HG03139 (cell line): ENCODE results near the gene LGR5.

Experiments used
- ATAC-seq: cut with Tn5 transposase; IDR thresholded peaks from one replicate; pipeline ENCODE4 v1.9.1; 2021; ENCODE audit not compliant: unreplicated experiment

The LGR5 gene

DNA sequence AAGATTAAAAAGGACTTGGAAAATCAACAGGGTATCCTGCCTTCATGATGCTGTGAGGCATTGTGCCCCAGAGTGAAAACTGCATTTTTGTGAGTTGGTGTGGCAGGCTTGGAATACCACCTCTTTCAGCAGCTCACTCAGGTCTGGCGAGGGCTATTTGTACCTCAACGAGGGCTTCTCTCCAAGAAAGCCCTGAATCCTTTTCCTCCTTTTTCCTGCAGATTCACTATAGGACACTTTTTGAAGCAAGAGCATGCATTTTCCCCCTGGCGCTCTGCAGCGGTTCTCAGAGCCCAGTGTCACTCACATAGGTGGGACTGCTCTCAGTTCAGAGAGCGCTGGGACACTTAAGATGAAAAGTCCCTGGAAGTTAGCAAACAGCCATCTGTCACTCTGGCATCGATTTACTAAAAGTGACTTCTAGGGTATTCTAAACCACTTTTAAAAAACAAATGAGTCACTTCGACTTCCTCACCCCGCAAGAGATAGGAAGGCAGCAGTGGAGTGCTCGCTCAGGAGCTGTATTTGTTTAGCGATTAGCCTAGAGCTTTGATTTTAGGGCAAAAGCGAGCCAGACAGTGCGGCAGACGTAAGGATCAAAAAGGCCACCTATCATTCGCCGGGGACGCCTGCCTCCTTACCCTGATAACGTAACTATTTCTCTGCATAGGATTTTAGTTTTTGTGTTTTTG is 782 bp upstream of the LGR5 start:
- no peak for ATAC-seq

DNA sequence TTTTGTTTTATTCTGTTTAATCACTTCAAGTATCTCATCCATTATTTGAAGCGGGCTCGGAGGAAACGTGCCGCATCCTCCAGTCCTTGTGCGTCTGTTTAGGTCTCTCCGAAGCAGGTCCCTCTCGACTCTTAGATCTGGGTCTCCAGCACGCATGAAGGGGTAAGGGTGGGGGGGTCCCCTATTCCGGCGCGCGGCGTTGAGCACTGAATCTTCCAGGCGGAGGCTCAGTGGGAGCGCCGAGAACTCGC is 311 bp upstream of the LGR5 start:
- no peak for ATAC-seq

DNA sequence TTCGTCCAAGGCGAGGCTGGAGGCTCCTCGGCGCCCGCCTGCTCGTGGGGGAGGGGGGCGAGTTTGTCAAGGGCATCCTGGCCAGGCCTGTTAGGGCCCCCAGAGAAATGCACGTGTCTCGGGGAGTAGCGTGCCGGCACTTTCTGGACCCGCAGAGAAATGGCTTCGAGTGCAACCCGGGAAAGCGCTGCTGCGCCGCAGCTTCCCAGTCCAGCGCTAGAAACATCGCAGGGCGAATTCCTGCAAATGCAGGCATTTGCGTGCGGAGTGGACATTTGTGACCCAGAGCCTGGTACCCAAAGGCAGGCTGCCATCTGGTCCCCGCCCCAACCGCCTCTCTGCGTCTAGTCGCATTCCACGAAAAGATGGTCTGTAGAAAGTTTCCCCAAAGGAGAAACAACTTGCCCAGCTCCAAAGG is 756 bp downstream of the LGR5 start:
- no peak for ATAC-seq

DNA sequence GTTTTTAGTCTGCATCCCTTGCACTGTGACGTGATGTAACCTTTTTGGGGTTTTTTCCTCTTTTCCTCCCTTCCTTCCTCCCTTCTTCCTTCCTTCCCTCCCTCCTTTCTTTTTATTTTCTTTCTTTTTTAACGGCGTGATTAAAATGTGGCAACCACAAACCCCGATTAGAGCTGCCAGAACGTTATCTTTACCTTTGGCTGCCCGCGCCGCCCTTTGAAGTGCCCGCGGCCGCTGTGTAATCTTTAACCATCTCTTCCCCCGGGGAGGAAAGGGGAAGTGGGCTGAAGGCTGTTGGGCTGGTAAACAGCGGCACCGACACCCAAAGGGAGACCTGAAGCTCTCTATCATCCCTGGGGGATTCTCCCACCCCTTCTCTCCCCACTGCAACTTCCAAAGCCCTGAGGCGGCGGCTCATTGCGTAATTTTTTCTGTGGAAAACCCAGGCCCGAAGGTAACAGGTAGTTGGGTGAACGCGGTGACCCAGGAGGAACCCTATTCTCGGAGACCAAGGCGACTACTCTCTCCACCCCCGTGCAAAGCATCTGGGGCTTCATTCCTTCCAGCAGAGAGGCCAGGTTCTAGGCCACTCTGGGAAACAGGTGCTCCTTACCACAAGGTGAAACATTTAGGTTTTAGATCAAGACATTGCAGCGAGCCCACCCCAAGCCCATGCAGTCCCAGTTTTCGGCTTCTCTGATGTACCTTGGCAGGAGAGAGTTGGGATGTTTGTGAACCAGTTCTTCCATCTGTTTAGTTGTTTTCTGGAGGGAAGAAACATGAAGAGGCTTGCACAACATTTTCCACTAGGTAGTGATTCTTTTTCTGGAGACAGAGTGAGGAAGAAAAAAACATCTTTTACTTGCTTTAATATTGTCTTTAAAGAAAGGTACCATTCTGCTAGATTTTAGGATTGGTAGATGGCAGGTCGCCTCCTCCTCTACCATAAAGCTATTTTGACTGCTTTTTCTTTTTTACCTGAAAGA is 1.5 kb downstream of the LGR5 start:
- ATAC-seq = peak; percentile 74

DNA sequence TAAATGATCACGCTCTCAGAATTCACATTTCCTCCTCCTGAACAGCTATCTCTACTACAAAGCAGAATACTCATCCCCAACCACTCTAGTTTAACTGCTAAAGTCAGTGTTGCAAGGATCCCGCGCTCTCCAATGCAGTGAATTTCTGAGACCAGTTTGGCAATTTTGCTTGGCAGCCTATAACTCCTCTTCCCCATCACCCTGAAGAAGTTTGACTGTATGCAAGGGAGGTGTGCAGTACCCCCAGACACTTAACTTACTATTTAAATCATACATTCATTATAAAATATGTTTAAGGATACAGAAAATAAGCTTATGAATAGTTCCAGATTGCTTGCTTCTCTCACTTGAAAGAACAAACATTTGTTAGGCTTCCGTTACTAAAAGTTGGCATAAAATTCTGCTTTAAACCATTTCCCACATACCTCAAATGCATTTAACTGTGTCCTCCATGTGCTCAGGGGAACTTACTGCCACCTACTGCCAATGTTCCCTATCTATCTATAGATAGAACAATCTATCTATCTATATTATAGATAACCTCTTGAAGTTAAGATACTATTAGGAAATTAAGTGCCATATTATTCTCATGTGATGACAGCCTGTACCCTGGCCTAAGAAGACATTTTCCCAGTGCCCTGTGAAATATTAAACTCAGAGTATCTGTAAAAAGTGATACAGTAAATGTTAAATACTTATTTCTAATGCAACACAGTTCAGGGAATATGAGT is 2.4 kb downstream of the LGR5 start:
- no peak for ATAC-seq

DNA sequence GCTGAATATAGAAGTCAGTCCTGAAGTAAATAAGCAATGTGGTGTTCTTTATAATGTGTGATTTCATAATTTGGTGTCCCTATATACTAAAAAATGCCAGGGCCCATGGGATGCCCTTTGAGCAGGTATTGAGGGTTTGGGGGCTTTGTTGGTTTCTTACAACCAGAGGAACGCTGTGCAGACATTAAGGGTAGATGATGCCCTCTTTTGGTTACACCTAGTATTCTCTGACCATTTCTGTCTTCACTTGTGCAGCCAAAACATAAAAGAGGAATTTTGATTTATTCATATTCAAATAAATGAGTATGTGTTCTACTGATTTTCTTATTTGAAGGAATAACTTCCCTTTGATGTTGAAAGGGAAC is 3.0 kb downstream of the LGR5 start:
- ATAC-seq = no peak

DNA sequence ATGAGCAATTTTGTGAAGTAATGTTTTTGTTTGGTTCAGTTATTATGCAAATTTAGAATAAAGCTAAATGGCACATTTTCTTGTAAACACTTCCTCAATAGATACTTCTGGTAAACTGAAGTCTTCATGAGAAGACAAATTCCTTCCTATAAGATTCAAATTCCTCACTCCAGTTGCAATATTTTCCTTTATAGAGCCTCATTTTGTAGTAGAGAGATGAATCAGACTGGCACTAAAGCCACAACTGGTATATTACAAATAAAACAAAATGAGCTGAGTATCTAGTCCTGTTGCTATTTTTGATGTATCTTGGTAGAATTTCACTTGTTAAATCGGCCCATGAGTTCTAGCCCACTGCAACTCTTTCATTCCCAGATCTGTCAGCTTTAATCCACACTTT is 5.5 kb downstream of the LGR5 start:
- no peak for ATAC-seq

DNA sequence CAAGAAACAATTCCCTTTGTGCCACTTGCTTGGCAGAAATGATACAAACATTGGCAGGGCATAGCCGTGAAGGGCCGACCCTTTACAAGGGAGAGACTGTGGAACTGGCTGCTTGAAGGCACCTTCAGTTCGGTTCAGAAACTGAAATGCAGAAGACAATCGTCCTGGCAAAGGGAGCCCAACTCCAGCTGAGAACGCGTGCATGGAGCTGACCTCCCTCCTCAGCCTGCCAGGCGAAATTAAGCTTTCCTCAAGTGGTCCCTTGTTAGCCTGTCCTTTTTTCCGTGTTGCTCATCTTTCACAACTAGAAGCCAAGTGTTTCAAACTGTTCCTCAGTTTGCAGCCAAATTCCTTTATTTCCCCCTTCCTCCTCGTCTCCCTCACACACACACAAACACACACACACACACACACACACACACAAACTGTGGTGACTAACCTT is 8.1 kb downstream of the LGR5 start:
- no peak for ATAC-seq

DNA sequence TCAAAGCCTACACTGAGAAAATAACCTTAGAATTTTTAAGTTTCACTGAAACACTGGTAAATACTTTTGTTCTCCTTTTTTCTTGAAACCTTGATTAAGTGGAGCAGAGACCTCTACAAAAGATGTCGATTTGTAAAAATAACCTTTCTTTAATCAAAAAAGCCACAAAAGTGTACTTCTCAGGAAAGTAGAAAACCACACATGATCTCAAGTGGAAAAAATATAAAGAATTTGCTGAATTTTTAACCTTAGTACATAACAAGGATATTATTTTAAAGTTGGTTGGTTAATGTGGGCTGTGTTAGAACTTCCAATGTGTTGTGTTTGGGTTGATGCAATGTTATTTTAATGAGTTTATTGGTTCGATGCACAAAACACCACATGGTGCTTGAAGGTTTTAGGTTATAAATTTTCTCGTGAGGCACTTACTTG is 8.6 kb downstream of the LGR5 start:
- no peak for ATAC-seq

DNA sequence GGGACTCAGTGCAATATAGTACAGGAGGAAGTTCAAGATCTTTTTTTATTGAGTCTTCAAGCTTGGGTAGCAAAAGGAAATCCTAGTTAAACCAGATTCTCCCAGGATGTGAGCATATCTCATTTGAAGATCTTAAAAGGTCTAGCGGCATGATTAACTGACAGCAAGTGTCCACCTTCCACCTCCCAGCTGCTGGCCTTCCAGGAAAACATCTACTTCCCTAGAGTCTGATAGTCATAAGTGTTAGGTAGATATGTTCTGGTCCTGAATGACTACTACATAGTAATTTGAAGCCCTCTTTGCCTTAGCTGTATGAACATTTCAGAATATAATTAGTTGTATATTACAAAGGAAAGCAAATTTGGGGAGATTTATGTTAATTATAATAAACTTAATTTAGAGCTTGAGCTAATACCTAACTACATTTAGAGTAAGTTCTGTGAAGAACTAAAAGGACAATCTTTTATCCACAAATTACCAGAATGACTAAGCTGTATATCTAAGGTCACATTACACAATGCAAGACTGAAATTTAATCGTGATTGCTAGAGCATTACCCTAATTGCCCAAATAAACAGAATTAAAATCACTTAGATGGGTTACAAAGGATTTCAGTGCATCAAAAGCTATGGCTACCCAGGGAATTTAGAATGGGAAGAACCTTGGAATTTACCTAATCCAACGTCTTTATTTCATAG is 9.9 kb downstream of the LGR5 start:
- no peak for ATAC-seq

DNA sequence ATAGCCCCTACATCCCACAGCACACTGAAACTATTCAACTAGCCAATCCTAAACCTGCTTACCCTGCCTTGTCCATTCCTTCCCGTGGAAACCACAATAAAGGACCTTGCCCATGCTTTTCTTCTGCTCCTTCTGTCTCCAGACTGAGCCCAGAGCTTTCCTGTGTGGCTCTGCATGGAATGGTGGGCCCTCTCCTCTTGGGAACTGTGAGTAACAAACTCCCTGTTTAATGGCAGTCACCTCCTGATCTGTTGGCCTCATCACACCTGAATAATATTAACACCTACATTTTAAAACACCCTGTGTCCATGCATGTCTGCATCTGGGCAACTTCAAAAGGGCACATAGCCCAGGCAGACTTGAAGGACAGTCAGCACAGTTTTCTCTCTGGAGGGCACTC is 12.4 kb downstream of the LGR5 start:
- no peak for ATAC-seq

DNA sequence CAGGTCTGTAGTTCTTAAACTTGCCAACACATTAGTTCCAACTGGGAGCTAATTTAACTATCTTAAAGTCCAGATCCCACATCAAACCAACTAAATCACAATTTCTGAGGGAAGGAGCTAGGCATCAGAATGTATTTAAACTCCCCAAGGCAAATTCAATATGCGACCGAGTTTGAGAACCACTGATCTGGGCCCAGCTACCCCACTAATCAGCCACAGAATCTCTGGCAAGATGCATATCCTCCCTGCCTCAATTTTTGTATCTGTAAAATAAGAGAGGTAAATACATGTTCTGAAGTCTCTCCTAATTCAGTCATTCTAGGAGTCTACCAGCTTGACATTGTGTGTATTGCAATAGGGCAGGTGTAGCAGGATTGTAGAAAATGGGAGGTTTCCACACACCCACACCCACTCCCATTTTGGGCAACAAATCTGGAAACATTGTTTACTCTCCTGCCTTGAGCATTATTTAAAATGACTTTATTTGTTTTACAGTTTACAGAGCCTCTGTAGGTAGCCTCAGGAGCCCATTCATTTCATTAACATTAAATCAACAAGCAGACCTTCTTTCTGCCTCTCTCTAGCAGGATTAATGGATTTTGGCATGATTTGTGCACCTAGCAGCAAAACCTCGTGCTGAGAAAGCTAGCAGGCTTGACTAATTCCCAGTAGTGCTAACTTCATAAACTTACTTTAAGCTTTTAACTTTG is 15.6 kb downstream of the LGR5 start:
- ATAC-seq = no peak

DNA sequence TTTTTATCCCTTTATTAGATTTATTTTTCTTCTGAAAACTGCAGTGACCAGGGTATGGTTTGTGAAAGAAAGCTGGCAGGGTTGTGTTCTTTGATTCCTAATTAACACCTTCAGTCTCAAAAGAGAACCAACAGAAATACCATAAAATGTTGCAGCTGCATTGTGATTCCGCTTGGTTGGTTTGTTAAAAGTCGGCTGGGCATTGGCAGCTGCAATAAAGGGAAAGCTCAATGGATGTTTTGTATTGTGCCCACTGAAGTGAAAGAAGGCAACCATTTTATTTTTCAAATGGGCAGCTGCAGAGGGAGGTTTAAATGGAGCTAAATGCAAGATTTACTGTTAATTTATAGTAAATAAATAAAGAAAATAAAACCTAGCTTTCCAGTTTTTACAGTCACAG is 16.7 kb downstream of the LGR5 start:
- no peak for ATAC-seq

DNA sequence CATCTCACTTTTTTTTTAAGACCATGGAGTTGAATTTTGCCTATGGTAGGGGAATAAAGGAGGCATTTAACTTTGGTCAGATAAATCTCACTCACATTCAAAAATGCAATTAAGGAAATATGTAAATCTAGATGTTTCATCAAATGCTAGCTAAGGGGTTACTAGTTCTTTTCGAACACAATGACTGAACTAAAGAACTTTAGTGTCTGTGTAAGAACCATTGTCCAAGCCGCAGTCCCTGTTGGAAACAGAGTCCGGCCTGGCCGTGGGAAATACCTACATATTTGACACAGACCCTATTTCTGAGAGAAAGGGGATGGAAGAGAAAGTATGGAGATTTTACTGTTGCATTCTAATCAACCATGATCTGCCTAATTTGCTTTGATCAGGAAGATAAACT is 17.4 kb downstream of the LGR5 start:
- ATAC-seq = no peak

DNA sequence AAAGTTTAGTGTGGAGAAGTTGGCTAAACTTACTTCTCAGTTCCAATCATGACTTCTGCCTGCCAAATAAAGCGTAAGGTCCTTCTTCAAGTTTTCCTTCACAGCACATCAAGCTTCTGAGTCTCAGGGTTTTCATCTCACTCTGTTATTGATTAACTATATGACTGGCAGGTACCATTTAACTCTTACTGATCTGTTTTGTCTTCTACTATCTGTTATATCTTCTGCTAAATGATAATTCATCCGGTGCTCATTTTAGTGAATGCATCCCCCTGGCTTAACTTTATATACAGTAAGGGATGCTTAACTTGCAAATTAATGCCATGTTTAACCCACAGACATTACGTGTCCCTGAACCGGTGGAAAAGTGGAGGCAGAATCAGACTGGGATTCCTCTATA is 20.7 kb downstream of the LGR5 start:
- ATAC-seq = no peak

DNA sequence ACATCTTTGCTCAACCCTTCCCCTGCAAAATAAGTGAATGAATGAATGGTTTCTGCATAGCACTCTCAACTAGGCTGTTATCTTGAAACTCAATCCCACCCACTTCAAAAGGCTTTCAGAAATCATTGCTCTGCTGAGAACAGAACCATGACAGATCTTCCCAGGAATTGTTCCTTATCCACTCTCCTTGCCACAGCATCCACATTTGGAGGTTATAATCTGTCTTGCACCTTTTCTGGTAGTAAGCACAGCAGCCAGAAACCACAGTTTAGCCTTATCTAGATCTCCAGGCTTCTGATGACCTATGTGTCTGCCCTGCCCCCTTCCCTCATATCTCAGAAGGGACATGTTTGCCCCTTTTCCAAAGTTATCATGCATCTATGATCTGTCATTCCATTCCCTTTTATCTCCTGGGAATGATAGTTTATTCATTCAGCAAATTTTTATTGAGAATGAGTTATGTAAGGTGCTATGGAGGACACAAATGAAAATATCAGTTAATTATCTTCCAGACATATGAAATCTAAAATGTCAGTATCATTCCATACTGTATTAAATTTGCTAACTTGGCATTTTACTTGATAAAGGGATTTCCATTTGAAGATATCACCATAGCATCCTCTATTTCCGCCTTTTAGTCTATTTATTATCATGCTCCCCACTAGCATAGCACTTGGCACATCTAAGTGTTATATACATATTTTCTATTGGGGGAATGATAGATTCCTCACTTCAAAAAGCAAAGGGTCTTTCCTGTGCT is 21.4 kb downstream of the LGR5 start:
- no peak for ATAC-seq

DNA sequence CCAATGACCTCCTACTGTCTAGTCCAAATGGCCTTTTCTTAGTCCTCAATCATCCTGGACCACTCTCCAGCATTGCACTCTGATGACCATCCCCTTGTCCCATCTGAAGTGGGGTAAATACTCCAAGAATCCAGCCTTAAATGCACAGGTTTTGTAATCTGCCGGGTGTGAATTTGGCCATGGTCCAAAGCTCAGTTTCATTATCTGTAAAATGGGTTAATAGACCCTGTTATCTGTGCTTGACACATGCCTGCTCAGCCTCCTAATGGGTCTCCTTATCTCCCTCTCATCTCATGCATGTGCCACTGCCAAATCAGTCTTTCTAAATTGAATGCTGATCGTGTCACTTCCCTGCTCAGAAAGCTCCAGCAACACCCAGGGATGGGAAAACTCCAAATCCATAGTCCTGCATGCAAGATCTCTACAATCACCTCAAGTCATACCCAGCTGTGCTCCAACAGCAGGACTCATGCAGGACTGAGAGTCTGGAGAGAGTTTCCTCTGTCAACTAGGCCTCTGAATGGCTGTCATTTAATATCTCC is 22.3 kb downstream of the LGR5 start:
- no peak for ATAC-seq

DNA sequence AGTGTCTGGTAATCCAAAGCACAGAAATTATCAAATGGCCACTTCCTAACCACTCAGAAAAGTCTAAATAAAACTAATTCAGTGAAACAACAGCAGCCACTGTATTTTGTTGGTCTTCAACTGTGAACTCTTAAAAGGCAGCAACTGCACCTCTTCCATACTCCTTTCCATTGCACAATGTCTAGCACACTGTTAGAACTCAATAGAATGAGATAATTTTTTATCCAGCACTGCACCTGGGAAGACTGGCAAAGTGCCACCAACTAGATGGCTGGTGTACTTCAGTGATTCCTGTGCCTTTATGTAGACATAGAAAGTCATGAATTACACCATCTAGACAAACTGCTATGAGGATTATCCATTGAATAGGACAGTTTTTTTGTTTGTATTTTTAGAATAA is 26.2 kb downstream of the LGR5 start:
- no peak for ATAC-seq

DNA sequence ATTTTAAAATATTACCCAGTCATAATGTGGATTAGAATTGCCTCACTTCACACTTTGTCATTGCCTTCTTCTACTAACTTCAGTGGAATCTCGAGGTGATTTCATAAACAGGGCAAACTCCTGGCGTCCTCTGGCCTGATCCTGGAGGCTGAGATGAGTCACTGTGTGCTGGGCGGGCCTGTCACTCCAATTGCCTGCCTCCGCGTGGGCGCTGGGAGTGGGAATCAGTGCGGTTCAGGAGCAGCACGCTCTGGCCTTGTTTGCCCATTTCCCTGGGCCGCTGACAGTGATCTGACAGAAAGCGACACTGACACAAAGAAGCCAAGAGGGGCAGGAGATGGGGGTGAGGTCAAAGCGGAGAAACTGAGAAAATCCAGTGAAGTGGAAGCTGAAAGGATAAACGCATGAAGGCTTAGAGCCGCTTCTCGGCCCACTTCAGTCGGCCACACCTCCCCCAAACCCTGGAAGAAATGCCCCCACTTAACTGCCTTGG is 29.7 kb downstream of the LGR5 start:
- no peak for ATAC-seq
